ENCODE data around the gene DDX60. TPM values are rescaled to one million over a fixed set of nuclear protein-coding genes. Genes with fewer than 3 reads are reported as not detected.
"Not testable (repeated sequence)": the region's sequence is repeated elsewhere in the genome, so short reads cannot be mapped to it uniquely, and the experiment has no call there.

DDX60 gene
- total RNA-seq, 1 donor from 2014 or later = 5.0 TPM

- H3K9me3 Mint-ChIP-seq (ENCODE audit: unreplicated experiment) = no peaks in the 10 kb centered on the region
- H3K4me1 Mint-ChIP-seq (ENCODE audit: unreplicated experiment) = no peaks in the 10 kb centered on the region
- no peaks in the 10 kb centered on the region for H3K36me3 Mint-ChIP-seq (ENCODE audit: low read depth, unreplicated experiment)
- TF ChIP-seq CTCF (IDR thresholded peaks at IDR 0.05; ENCODE audit: unreplicated experiment) = no peak
- H3K27me3 Mint-ChIP-seq (ENCODE audit: unreplicated experiment) = no peaks in the 10 kb centered on the region
- no peak overlapping the region for H3K27ac Mint-ChIP-seq (ENCODE audit: unreplicated experiment)
- H3K4me3 Mint-ChIP-seq (ENCODE audit: unreplicated experiment) = no peak overlapping the region
- DNase-seq (ENCODE audit: low spot score) = no peak
Observed at GRCh38 chr4:168335621-168336020, 17.1 kb upstream of the DDX60 start.

GRCh38 chr4:168334053-168334452 lies 15.5 kb upstream of the DDX60 start:
- no peak overlapping the region for H3K4me3 Mint-ChIP-seq (ENCODE audit: unreplicated experiment)
- H3K4me1 Mint-ChIP-seq (ENCODE audit: unreplicated experiment) = no peaks in the 10 kb centered on the region
- DNase-seq (ENCODE audit: low spot score) = no peak
- H3K9me3 Mint-ChIP-seq (ENCODE audit: unreplicated experiment) = no peaks in the 10 kb centered on the region
- H3K27me3 Mint-ChIP-seq (ENCODE audit: unreplicated experiment) = no peaks in the 10 kb centered on the region
- no peak overlapping the region for H3K27ac Mint-ChIP-seq (ENCODE audit: unreplicated experiment)
- H3K36me3 Mint-ChIP-seq (ENCODE audit: low read depth, unreplicated experiment) = no peaks in the 10 kb centered on the region
- no peak for TF ChIP-seq CTCF (IDR thresholded peaks at IDR 0.05; ENCODE audit: unreplicated experiment)

GRCh38 chr4:168330575-168330974 lies 12.0 kb upstream of the DDX60 start:
- H3K36me3 Mint-ChIP-seq (ENCODE audit: low read depth, unreplicated experiment); H3K27ac Mint-ChIP-seq (ENCODE audit: unreplicated experiment); DNase-seq (ENCODE audit: low spot score); H3K4me1 Mint-ChIP-seq (ENCODE audit: unreplicated experiment); H3K9me3 Mint-ChIP-seq (ENCODE audit: unreplicated experiment); H3K27me3 Mint-ChIP-seq (ENCODE audit: unreplicated experiment); H3K4me3 Mint-ChIP-seq (ENCODE audit: unreplicated experiment): not testable (repeated sequence)

- Mint-ChIP-seq H3K4me3 (ENCODE audit: unreplicated experiment) (no peak overlapping the region), H3K4me1 (ENCODE audit: unreplicated experiment) (no peaks in the 10 kb centered on the region), H3K36me3 (ENCODE audit: low read depth, unreplicated experiment) (no peaks in the 10 kb centered on the region), H3K27me3 (ENCODE audit: unreplicated experiment) (peaks cover 2% of the 10 kb centered on the region), H3K27ac (ENCODE audit: unreplicated experiment) (no peak overlapping the region), H3K9me3 (ENCODE audit: unreplicated experiment) (no peaks in the 10 kb centered on the region)
- TF ChIP-seq CTCF (IDR thresholded peaks at IDR 0.05; ENCODE audit: unreplicated experiment) = no peak
- no peak for DNase-seq (ENCODE audit: low spot score)
Observed at GRCh38 chr4:168325591-168325990, 7.0 kb upstream of the DDX60 start.

GRCh38 chr4:168321006-168321405 lies 2.5 kb upstream of the DDX60 start:
- Mint-ChIP-seq H3K27ac (ENCODE audit: unreplicated experiment) (no peak overlapping the region), H3K36me3 (ENCODE audit: low read depth, unreplicated experiment) (no peaks in the 10 kb centered on the region), H3K9me3 (ENCODE audit: unreplicated experiment) (no peaks in the 10 kb centered on the region), H3K4me3 (ENCODE audit: unreplicated experiment) (no peak overlapping the region), H3K27me3 (ENCODE audit: unreplicated experiment) (peaks cover 2% of the 10 kb centered on the region), H3K4me1 (ENCODE audit: unreplicated experiment) (no peaks in the 10 kb centered on the region)
- no peak for TF ChIP-seq CTCF (IDR thresholded peaks at IDR 0.05; ENCODE audit: unreplicated experiment)
- no peak for DNase-seq (ENCODE audit: low spot score)

Measured in endothelial cell (in vitro differentiated cells).